ENCODE measurements around the gene DIAPH3. TPM values are rescaled to one million over a fixed set of nuclear protein-coding genes. Genes with fewer than 3 reads are reported as not detected.

Gene DIAPH3
- total and polyA plus RNA-seq, 2 donors: 0.80 to 4.5 TPM

- Histone ChIP-seq H3K9me3 (ENCODE audit: control insufficient read depth in 2 of 2, insufficient read depth in 1 of 2, low read length in 1 of 2) (no peaks in the 10 kb centered on the region), H3K4me1 (ENCODE audit: control insufficient read depth in 2 of 2, insufficient read depth in 2 of 2, low read length in 2 of 2) (no peaks in the 10 kb centered on the region), H3K4me3 (ENCODE audit: low read length in 2 of 2) (no peak overlapping the region), H3K36me3 (ENCODE audit: control insufficient read depth in 2 of 2, insufficient read depth in 2 of 2, low read length in 1 of 2) (no peaks in the 10 kb centered on the region), H3K27me3 (ENCODE audit: control insufficient read depth in 2 of 2, insufficient read depth in 1 of 2, low read length in 1 of 2) (no peaks in the 10 kb centered on the region), H3K27ac (ENCODE audit: low read depth in 1 of 2, low read length in 1 of 2) (no peak overlapping the region)
- WGBS: 95% methylated on average over 5 of the region's 5 CpGs
- DNase-seq (ENCODE audit: low read depth in 6 of 9, low spot score in 9 of 9): no peak
These were observed 295.9 kb downstream of the DIAPH3 start for GRCh38 chr13:59867867-59868266.

GRCh38 chr13:59865398-59865797 is 298.3 kb downstream of the DIAPH3 start:
- no peak for DNase-seq (ENCODE audit: low read depth in 6 of 9, low spot score in 9 of 9)
- Histone ChIP-seq H3K36me3 (ENCODE audit: control insufficient read depth in 2 of 2, insufficient read depth in 2 of 2, low read length in 1 of 2) (no peaks in the 10 kb centered on the region), H3K4me1 (ENCODE audit: control insufficient read depth in 2 of 2, insufficient read depth in 2 of 2, low read length in 2 of 2) (no peaks in the 10 kb centered on the region), H3K27ac (ENCODE audit: low read depth in 1 of 2, low read length in 1 of 2) (no peak overlapping the region), H3K4me3 (ENCODE audit: low read length in 2 of 2) (no peak overlapping the region), H3K9me3 (ENCODE audit: control insufficient read depth in 2 of 2, insufficient read depth in 1 of 2, low read length in 1 of 2) (no peaks in the 10 kb centered on the region), H3K27me3 (ENCODE audit: control insufficient read depth in 2 of 2, insufficient read depth in 1 of 2, low read length in 1 of 2) (no peaks in the 10 kb centered on the region)
- 69% methylated on average over 3 of the region's 3 CpGs for WGBS

GRCh38 chr13:59863621-59864020 is 300.1 kb downstream of the DIAPH3 start:
- Histone ChIP-seq H3K27ac (ENCODE audit: low read depth in 1 of 2, low read length in 1 of 2) (no peak overlapping the region), H3K4me3 (ENCODE audit: low read length in 2 of 2) (no peak overlapping the region), H3K4me1 (ENCODE audit: control insufficient read depth in 2 of 2, insufficient read depth in 2 of 2, low read length in 2 of 2) (no peaks in the 10 kb centered on the region), H3K9me3 (ENCODE audit: control insufficient read depth in 2 of 2, insufficient read depth in 1 of 2, low read length in 1 of 2) (no peaks in the 10 kb centered on the region), H3K27me3 (ENCODE audit: control insufficient read depth in 2 of 2, insufficient read depth in 1 of 2, low read length in 1 of 2) (no peaks in the 10 kb centered on the region), H3K36me3 (ENCODE audit: control insufficient read depth in 2 of 2, insufficient read depth in 2 of 2, low read length in 1 of 2) (no peaks in the 10 kb centered on the region)
- WGBS: 98% methylated on average over 1 of the region's 1 CpG
- DNase-seq (ENCODE audit: low read depth in 6 of 9, low spot score in 9 of 9): no peak

- no peak overlapping the region for H3K27ac ChIP-seq (ENCODE audit: low read depth in 1 of 2, low read length in 1 of 2)
- H3K27me3 ChIP-seq (ENCODE audit: control insufficient read depth in 2 of 2, insufficient read depth in 1 of 2, low read length in 1 of 2): no peaks in the 10 kb centered on the region
- H3K4me1 ChIP-seq (ENCODE audit: control insufficient read depth in 2 of 2, insufficient read depth in 2 of 2, low read length in 2 of 2): no peaks in the 10 kb centered on the region
- 96% methylated on average over 4 of the region's 4 CpGs for WGBS
- H3K9me3 ChIP-seq (ENCODE audit: control insufficient read depth in 2 of 2, insufficient read depth in 1 of 2, low read length in 1 of 2): no peaks in the 10 kb centered on the region
- no peaks in the 10 kb centered on the region for H3K36me3 ChIP-seq (ENCODE audit: control insufficient read depth in 2 of 2, insufficient read depth in 2 of 2, low read length in 1 of 2)
- no peak for DNase-seq (ENCODE audit: low read depth in 6 of 9, low spot score in 9 of 9)
- H3K4me3 ChIP-seq (ENCODE audit: low read length in 2 of 2): no peak overlapping the region
These were observed 302.1 kb downstream of the DIAPH3 start for GRCh38 chr13:59861676-59862075.

GRCh38 chr13:59856281-59856810 is 307.4 kb downstream of the DIAPH3 start:
- Histone ChIP-seq H3K27me3 (ENCODE audit: control insufficient read depth in 2 of 2, insufficient read depth in 1 of 2, low read length in 1 of 2) (no peaks in the 10 kb centered on the region), H3K27ac (ENCODE audit: low read depth in 1 of 2, low read length in 1 of 2) (no peak overlapping the region), H3K36me3 (ENCODE audit: control insufficient read depth in 2 of 2, insufficient read depth in 2 of 2, low read length in 1 of 2) (peaks cover 0 to 2% of the 10 kb centered on the region in 2 donors), H3K9me3 (ENCODE audit: control insufficient read depth in 2 of 2, insufficient read depth in 1 of 2, low read length in 1 of 2) (no peaks in the 10 kb centered on the region), H3K4me1 (ENCODE audit: control insufficient read depth in 2 of 2, insufficient read depth in 2 of 2, low read length in 2 of 2) (no peaks in the 10 kb centered on the region), H3K4me3 (ENCODE audit: low read length in 2 of 2) (no peak overlapping the region)
- no peak for DNase-seq (ENCODE audit: low read depth in 6 of 9, low spot score in 9 of 9)

- no peaks in the 10 kb centered on the region for H3K27me3 ChIP-seq (ENCODE audit: control insufficient read depth in 2 of 2, insufficient read depth in 1 of 2, low read length in 1 of 2)
- no peaks in the 10 kb centered on the region for H3K4me1 ChIP-seq (ENCODE audit: control insufficient read depth in 2 of 2, insufficient read depth in 2 of 2, low read length in 2 of 2)
- WGBS: 97% methylated on average over 2 of the region's 2 CpGs
- no peaks in the 10 kb centered on the region for H3K9me3 ChIP-seq (ENCODE audit: control insufficient read depth in 2 of 2, insufficient read depth in 1 of 2, low read length in 1 of 2)
- H3K36me3 ChIP-seq (ENCODE audit: control insufficient read depth in 2 of 2, insufficient read depth in 2 of 2, low read length in 1 of 2): no peaks in the 10 kb centered on the region
- DNase-seq (ENCODE audit: low read depth in 6 of 9, low spot score in 9 of 9): no peak
- H3K4me3 ChIP-seq (ENCODE audit: low read length in 2 of 2): no peak overlapping the region
- no peak overlapping the region for H3K27ac ChIP-seq (ENCODE audit: low read depth in 1 of 2, low read length in 1 of 2)
These were observed 316.7 kb downstream of the DIAPH3 start for GRCh38 chr13:59846845-59847620.

GRCh38 chr13:59843040-59843439 is 320.7 kb downstream of the DIAPH3 start:
- Histone ChIP-seq H3K4me3 (ENCODE audit: low read length in 2 of 2) (no peak overlapping the region), H3K27ac (ENCODE audit: low read depth in 1 of 2, low read length in 1 of 2) (no peak overlapping the region), H3K4me1 (ENCODE audit: control insufficient read depth in 2 of 2, insufficient read depth in 2 of 2, low read length in 2 of 2) (no peaks in the 10 kb centered on the region), H3K9me3 (ENCODE audit: control insufficient read depth in 2 of 2, insufficient read depth in 1 of 2, low read length in 1 of 2) (no peaks in the 10 kb centered on the region), H3K36me3 (ENCODE audit: control insufficient read depth in 2 of 2, insufficient read depth in 2 of 2, low read length in 1 of 2) (no peaks in the 10 kb centered on the region), H3K27me3 (ENCODE audit: control insufficient read depth in 2 of 2, insufficient read depth in 1 of 2, low read length in 1 of 2) (no peaks in the 10 kb centered on the region)
- 96% methylated on average over 3 of the region's 3 CpGs for WGBS
- DNase-seq (ENCODE audit: low read depth in 6 of 9, low spot score in 9 of 9): no peak

GRCh38 chr13:59842507-59842906 is 321.2 kb downstream of the DIAPH3 start:
- Histone ChIP-seq H3K4me3 (ENCODE audit: low read length in 2 of 2) (no peak overlapping the region), H3K27ac (ENCODE audit: low read depth in 1 of 2, low read length in 1 of 2) (no peak overlapping the region), H3K27me3 (ENCODE audit: control insufficient read depth in 2 of 2, insufficient read depth in 1 of 2, low read length in 1 of 2) (no peaks in the 10 kb centered on the region), H3K4me1 (ENCODE audit: control insufficient read depth in 2 of 2, insufficient read depth in 2 of 2, low read length in 2 of 2) (no peaks in the 10 kb centered on the region), H3K36me3 (ENCODE audit: control insufficient read depth in 2 of 2, insufficient read depth in 2 of 2, low read length in 1 of 2) (no peaks in the 10 kb centered on the region), H3K9me3 (ENCODE audit: control insufficient read depth in 2 of 2, insufficient read depth in 1 of 2, low read length in 1 of 2) (no peaks in the 10 kb centered on the region)
- DNase-seq (ENCODE audit: low read depth in 6 of 9, low spot score in 9 of 9): no peak
- over 99% methylated on average over 4 of the region's 4 CpGs for WGBS

- Histone ChIP-seq H3K4me3 (ENCODE audit: low read length in 2 of 2) (no peak overlapping the region), H3K36me3 (ENCODE audit: control insufficient read depth in 2 of 2, insufficient read depth in 2 of 2, low read length in 1 of 2) (no peaks in the 10 kb centered on the region), H3K27ac (ENCODE audit: low read depth in 1 of 2, low read length in 1 of 2) (no peak overlapping the region), H3K4me1 (ENCODE audit: control insufficient read depth in 2 of 2, insufficient read depth in 2 of 2, low read length in 2 of 2) (no peaks in the 10 kb centered on the region), H3K9me3 (ENCODE audit: control insufficient read depth in 2 of 2, insufficient read depth in 1 of 2, low read length in 1 of 2) (no peaks in the 10 kb centered on the region), H3K27me3 (ENCODE audit: control insufficient read depth in 2 of 2, insufficient read depth in 1 of 2, low read length in 1 of 2) (no peaks in the 10 kb centered on the region)
- WGBS: 96% methylated on average over 2 of the region's 2 CpGs
- DNase-seq (ENCODE audit: low read depth in 6 of 9, low spot score in 9 of 9): no peak
These were observed 324.5 kb downstream of the DIAPH3 start for GRCh38 chr13:59839186-59839585.

All from thymus (tissue), 11 donors.